ENCODE measurements around the gene HM13.
A peak's percentile ranks its signal among the peaks of the same experiment; 100 is the strongest.
"Not testable (repeated sequence)": the region's sequence is repeated elsewhere in the genome, so short reads cannot be mapped to it uniquely, and the experiment has no call there.

The HM13 gene

GRCh38 chr20:31500527-31500926, 13.7 kb upstream of the HM13 start:
- DNase-seq (ENCODE audit: low spot score) = no peak

- peak; percentile 78 for DNase-seq (ENCODE audit: low spot score)
These were observed 11.2 kb upstream of the HM13 start for GRCh38 chr20:31502884-31503673.

GRCh38 chr20:31505903-31506302, 8.3 kb upstream of the HM13 start:
- no peak for DNase-seq (ENCODE audit: low spot score)

GRCh38 chr20:31508517-31509244, 5.6 kb upstream of the HM13 start:
- DNase-seq (ENCODE audit: low spot score) = no peak

GRCh38 chr20:31515072-31515774, 981 bp downstream of the HM13 start:
- DNase-seq (ENCODE audit: low spot score) = no peak

- DNase-seq (ENCODE audit: low spot score) = no peak
These were observed 1.5 kb downstream of the HM13 start for GRCh38 chr20:31515775-31516107.

GRCh38 chr20:31516166-31516565, 1.9 kb downstream of the HM13 start:
- no peak for DNase-seq (ENCODE audit: low spot score)

GRCh38 chr20:31516651-31517050, 2.4 kb downstream of the HM13 start:
- no peak for DNase-seq (ENCODE audit: low spot score)

- peak; percentile 60 for DNase-seq (ENCODE audit: low spot score)
These were observed 3.1 kb downstream of the HM13 start for GRCh38 chr20:31517373-31517772.

GRCh38 chr20:31521267-31521666, 7.0 kb downstream of the HM13 start:
- DNase-seq (ENCODE audit: low spot score) = not testable (repeated sequence)

- DNase-seq (ENCODE audit: low spot score) = no peak
These were observed 8.5 kb downstream of the HM13 start for GRCh38 chr20:31522731-31523130.

GRCh38 chr20:31523361-31524283, 9.4 kb downstream of the HM13 start:
- DNase-seq (ENCODE audit: low spot score) = no peak

- no peak for DNase-seq (ENCODE audit: low spot score)
These were observed 13.0 kb downstream of the HM13 start for GRCh38 chr20:31527266-31527665.

GRCh38 chr20:31535298-31535697, 21.1 kb downstream of the HM13 start:
- no peak for DNase-seq (ENCODE audit: low spot score)

- DNase-seq (ENCODE audit: low spot score) = no peak
These were observed 22.3 kb downstream of the HM13 start for GRCh38 chr20:31536575-31536974.

- DNase-seq (ENCODE audit: low spot score) = no peak
These were observed 23.1 kb downstream of the HM13 start for GRCh38 chr20:31537116-31537871.

GRCh38 chr20:31537890-31538289, 23.6 kb downstream of the HM13 start:
- DNase-seq (ENCODE audit: low spot score) = no peak

GRCh38 chr20:31538326-31538725, 24.1 kb downstream of the HM13 start:
- DNase-seq (ENCODE audit: low spot score) = no peak

- DNase-seq (ENCODE audit: low spot score) = not testable (repeated sequence)
These were observed 25.4 kb downstream of the HM13 start for GRCh38 chr20:31539636-31540035.

- DNase-seq (ENCODE audit: low spot score) = no peak
These were observed 26.2 kb downstream of the HM13 start for GRCh38 chr20:31540406-31540805.

- DNase-seq (ENCODE audit: low spot score) = no peak
These were observed 28.1 kb downstream of the HM13 start for GRCh38 chr20:31542201-31542842.

Data from hepatic stellate cell (primary cell).